ENCODE results near the gene CDK11B.
"Not testable (repeated sequence)": the region's sequence is repeated elsewhere in the genome, so short reads cannot be mapped to it uniquely, and the experiment has no call there.

The CDK11B gene

GRCh38 chr1:1597275-1597930, 61.4 kb downstream of the CDK11B start:
- no peak for DNase-seq

- DNase-seq = no peak
Observed at GRCh38 chr1:1596493-1597274, 62.1 kb downstream of the CDK11B start.

DNA sequence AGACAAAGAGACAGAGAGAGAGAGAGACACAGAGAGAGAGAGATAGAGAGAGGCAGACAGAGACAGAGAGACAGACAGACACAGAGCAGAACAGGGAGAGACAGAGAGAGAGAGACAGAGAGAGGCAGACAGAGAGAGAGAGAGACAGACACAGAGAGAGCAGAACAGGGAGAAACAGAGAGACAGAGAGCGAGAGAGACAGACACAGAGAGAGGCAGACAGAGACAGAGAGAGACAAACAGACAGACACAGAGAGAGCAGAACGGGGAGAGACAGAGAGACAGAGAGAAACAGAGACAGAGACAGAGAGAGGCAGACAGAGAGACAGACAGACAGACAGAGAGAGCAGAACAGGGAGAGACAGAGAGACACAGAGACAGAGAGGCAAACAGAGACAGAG, 63.5 kb downstream of the CDK11B start:
- DNase-seq = not testable (repeated sequence)

GRCh38 chr1:1594602-1595260, 64.1 kb downstream of the CDK11B start:
- no peak for DNase-seq

GRCh38 chr1:1593834-1594601, 64.8 kb downstream of the CDK11B start:
- DNase-seq = no peak

GRCh38 chr1:1591452-1591851, 67.4 kb downstream of the CDK11B start:
- DNase-seq = peak; percentile 31

Data from EL (cell line).